Calu3 (cell line): ENCODE results near the gene CCL4. TPM values are rescaled to one million over a fixed set of nuclear protein-coding genes. Genes with fewer than 3 reads are reported as not detected.
"Not testable (repeated sequence)": the region's sequence is repeated elsewhere in the genome, so short reads cannot be mapped to it uniquely, and the experiment has no call there.

Experiments used
- BruUV-seq: library from RNA; stranded (reverse); fragments of 400-500 nt; replicated peaks from 2 replicates; lab custom pipeline; 2021; lab: Mats Ljungman, UMichigan
- CTCF ChIA-PET: fragments of 300-600 bp; sonication (Branson Sonifier 250); formaldehyde crosslinking; loops from one replicate; lab custom pipeline; 2022; ENCODE audit warnings: antibody characterized with exemption; lab: Charles Lee
- DNase-seq: peaks from one replicate; pipeline ENCODE4 v3.0.0; 2022
- H3K27ac Mint-ChIP-seq: one replicate; pipeline ENCODE4 v1.8.0; 2022; ENCODE audit warnings: mixed read lengths; ENCODE audit not compliant: unreplicated experiment
- H3K27me3 Mint-ChIP-seq: one replicate; pipeline ENCODE4 v1.8.0; 2022; ENCODE audit warnings: mixed read lengths; ENCODE audit not compliant: unreplicated experiment
- H3K36me3 Mint-ChIP-seq: one replicate; pipeline ENCODE4 v1.8.0; 2022; ENCODE audit warnings: mild to moderate bottlenecking, moderate library complexity, mixed read lengths; ENCODE audit not compliant: insufficient read depth, unreplicated experiment
- H3K4me1 Mint-ChIP-seq: one replicate; pipeline ENCODE4 v1.8.0; 2022; ENCODE audit warnings: mild to moderate bottlenecking, low read depth, mixed read lengths; ENCODE audit not compliant: unreplicated experiment
- H3K4me3 Mint-ChIP-seq: one replicate; pipeline ENCODE4 v1.8.0; 2022; ENCODE audit warnings: mild to moderate bottlenecking, low read depth, moderate library complexity, mixed read lengths; ENCODE audit not compliant: unreplicated experiment
- H3K9me3 Mint-ChIP-seq: one replicate; pipeline ENCODE4 v1.8.0; 2022; ENCODE audit warnings: low read depth, mixed read lengths; ENCODE audit not compliant: unreplicated experiment
- CTCF ChIP-seq: fragments of 200-600 bp; IDR thresholded peaks from one replicate; pipeline ENCODE4 v1.8.0; 2022; ENCODE audit warnings: antibody characterized with exemption; ENCODE audit not compliant: unreplicated experiment
- intact Hi-C: fragments of 100-400 bp; cut with micrococcal nuclease; formaldehyde crosslinking; loops from one replicate; pipeline ENCODE4 v1.10.0; 2022; ENCODE audit not compliant: unreplicated experiment
- total RNA-seq: library from RNA; stranded (reverse); gene quantifications from 2 replicates; pipeline ENCODE4 v1.2.3, GENCODE V29; 2022

CCL4 gene
- total RNA-seq, 1 experiment from 2014 or later: not detected

GRCh38 chr17:36089339-36089865, 14.2 kb upstream of the CCL4 start:
- Mint-ChIP-seq H3K36me3 (no peaks in the 10 kb centered on the region), H3K4me1 (no peaks in the 10 kb centered on the region), H3K4me3 (no peak overlapping the region), H3K27me3 (peaks cover 77% of the 10 kb centered on the region), H3K9me3 (no peaks in the 10 kb centered on the region), H3K27ac (no peak overlapping the region)
- no TSS peak for BruUV-seq
- DNase-seq: no peak
- CTCF ChIA-PET: no interaction called here
- TF ChIP-seq CTCF: no peak
- intact Hi-C loops: no loop called here

- no peak for TF ChIP-seq CTCF
- Mint-ChIP-seq H3K27me3 (peaks cover 77% of the 10 kb centered on the region), H3K9me3 (no peaks in the 10 kb centered on the region), H3K4me1 (no peaks in the 10 kb centered on the region), H3K36me3 (no peaks in the 10 kb centered on the region), H3K27ac (no peak within 1 kb of the TSS), H3K4me3 (no peak within 1 kb of the TSS)
- no TSS peak for BruUV-seq
- CTCF ChIA-PET: no interaction called here
- no peak for DNase-seq
- intact Hi-C loops: no loop called here
Measured at GRCh38 chr17:36089888-36090836, 13.5 kb upstream of the CCL4 start, which contains the start of gene CCL3. CCL3 (minus strand) TSS chr17:36090143; CDS start chr17:36090058, 85 bp downstream.

DNA sequence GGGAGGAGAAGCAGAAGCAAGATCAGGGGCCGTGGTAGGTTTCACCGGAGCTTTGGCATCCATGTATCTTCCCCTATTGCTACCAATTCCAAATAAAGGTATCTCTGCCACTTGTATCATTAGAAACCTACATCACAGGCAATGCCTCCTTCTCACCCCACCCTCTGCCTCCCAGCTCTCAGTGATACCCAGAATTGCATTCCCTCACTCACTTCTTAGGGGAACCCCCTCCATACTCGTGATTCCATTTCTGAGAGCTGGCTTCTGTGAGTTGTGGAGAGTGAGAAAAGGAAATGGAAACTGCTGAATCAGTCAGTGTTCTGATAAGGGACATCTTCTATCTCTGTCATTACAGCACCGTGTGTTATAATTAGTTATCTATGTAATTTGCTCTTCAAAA, 11.4 kb upstream of the CCL4 start:
- no TSS peak for BruUV-seq
- CTCF ChIA-PET: no interaction called here
- no peaks in the 10 kb centered on the region for H3K36me3 Mint-ChIP-seq
- intact Hi-C loops: no loop called here
- no peak for DNase-seq
- no peak overlapping the region for H3K4me3 Mint-ChIP-seq
- H3K9me3 Mint-ChIP-seq: no peaks in the 10 kb centered on the region
- no peaks in the 10 kb centered on the region for H3K4me1 Mint-ChIP-seq
- peaks cover 83% of the 10 kb centered on the region for H3K27me3 Mint-ChIP-seq
- no peak for TF ChIP-seq CTCF
- no peak overlapping the region for H3K27ac Mint-ChIP-seq

- H3K4me3 Mint-ChIP-seq, H3K36me3 Mint-ChIP-seq, BruUV-seq, intact Hi-C loops, CTCF ChIA-PET, H3K27ac Mint-ChIP-seq, DNase-seq, H3K4me1 Mint-ChIP-seq, H3K9me3 Mint-ChIP-seq: not testable (repeated sequence)
- H3K27me3 Mint-ChIP-seq: peaks cover 78% of the 10 kb centered on the region
Measured at GRCh38 chr17:36092715-36093114, 10.9 kb upstream of the CCL4 start.
